Progenitor cell of endocrine pancreas (in vitro differentiated cells): Measurements from ENCODE around the gene FZD10. TPM values are rescaled to one million over a fixed set of nuclear protein-coding genes. Genes with fewer than 3 reads are reported as not detected.

Experiments used
- DNase-seq: peaks from one replicate; pipeline ENCODE4 v3.0.0; 2021; ENCODE audit warnings: low spot score; ENCODE audit not compliant: unreplicated experiment
- H3K27ac Mint-ChIP-seq: 2 replicates; pipeline ENCODE4 v1.8.0; 2021; ENCODE audit warnings: mild to moderate bottlenecking, moderate library complexity, mixed read lengths
- H3K27me3 Mint-ChIP-seq: 2 replicates; pipeline ENCODE4 v1.8.0; 2021; ENCODE audit warnings: mixed read lengths
- H3K36me3 Mint-ChIP-seq: 2 replicates; pipeline ENCODE4 v1.8.0; 2022; ENCODE audit warnings: mixed read lengths; ENCODE audit not compliant: insufficient read depth
- H3K4me1 Mint-ChIP-seq: 2 replicates; pipeline ENCODE4 v1.8.0; 2021; ENCODE audit warnings: low read depth, mixed read lengths
- H3K4me3 Mint-ChIP-seq: 2 replicates; pipeline ENCODE4 v1.8.0; 2021; ENCODE audit warnings: low read depth, mild to moderate bottlenecking, moderate library complexity, mixed read lengths
- H3K9me3 Mint-ChIP-seq: 2 replicates; pipeline ENCODE4 v1.8.0; 2021; ENCODE audit warnings: low read depth, mixed read lengths
- total RNA-seq: library from RNA; stranded (reverse); gene quantifications from 2 replicates; pipeline ENCODE4 v1.2.1, GENCODE V29; 2021
- TF ChIP-seq, protein P1 (sequence below): fragments of 200-600 bp; sonication (generic); IDR thresholded peaks from one replicate; pipeline ENCODE4 v1.5.0; 2021; ENCODE audit warnings: antibody characterized with exemption, mild to moderate bottlenecking; ENCODE audit not compliant: unreplicated experiment

The FZD10 gene
- total RNA-seq, 1 donor from 2014 or later: 0.24 TPM

DNA sequence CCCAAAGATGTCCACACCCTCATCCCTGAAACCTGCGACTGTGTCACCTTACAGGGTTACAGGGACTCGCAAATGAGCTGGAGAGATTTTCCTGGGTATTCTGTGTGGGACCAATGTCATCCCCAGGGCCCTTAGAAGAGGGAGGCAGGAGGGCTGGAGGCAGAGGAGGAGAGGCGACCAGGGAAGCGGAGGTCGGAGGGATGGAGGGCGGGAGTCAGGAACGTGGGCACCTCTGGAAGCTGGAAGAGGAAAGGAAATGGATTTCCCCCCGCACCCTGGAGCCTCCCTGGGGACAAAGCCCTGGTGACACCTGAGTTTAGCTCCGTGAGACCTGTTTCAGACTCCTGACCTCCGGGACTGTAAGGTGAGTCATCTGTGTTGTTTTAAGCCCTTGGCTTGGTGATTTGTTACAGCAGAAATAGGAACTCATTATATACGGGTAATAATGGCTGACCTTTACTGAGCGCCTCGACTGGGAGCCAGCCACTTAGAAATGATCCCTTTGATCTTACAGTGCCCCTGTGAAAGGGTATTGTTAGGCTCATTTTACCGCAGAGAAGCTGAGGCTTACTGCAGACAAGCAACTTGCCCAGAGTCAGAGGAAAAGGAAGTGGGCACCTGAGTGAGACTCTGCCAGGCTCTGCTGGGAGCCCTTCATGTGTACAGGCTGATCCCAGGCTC lies 29.3 kb upstream of the FZD10 start:
- H3K9me3 Mint-ChIP-seq: no peaks in the 10 kb centered on the region
- H3K4me1 Mint-ChIP-seq: no peaks in the 10 kb centered on the region
- H3K27me3 Mint-ChIP-seq: peaks cover 79% of the 10 kb centered on the region
- H3K36me3 Mint-ChIP-seq: no peaks in the 10 kb centered on the region
- H3K27ac Mint-ChIP-seq: no peak overlapping the region
- no peak overlapping the region for H3K4me3 Mint-ChIP-seq
- TF ChIP-seq, protein P1, sequence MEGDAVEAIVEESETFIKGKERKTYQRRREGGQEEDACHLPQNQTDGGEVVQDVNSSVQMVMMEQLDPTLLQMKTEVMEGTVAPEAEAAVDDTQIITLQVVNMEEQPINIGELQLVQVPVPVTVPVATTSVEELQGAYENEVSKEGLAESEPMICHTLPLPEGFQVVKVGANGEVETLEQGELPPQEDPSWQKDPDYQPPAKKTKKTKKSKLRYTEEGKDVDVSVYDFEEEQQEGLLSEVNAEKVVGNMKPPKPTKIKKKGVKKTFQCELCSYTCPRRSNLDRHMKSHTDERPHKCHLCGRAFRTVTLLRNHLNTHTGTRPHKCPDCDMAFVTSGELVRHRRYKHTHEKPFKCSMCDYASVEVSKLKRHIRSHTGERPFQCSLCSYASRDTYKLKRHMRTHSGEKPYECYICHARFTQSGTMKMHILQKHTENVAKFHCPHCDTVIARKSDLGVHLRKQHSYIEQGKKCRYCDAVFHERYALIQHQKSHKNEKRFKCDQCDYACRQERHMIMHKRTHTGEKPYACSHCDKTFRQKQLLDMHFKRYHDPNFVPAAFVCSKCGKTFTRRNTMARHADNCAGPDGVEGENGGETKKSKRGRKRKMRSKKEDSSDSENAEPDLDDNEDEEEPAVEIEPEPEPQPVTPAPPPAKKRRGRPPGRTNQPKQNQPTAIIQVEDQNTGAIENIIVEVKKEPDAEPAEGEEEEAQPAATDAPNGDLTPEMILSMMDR: no peak
- DNase-seq: no peak

DNA sequence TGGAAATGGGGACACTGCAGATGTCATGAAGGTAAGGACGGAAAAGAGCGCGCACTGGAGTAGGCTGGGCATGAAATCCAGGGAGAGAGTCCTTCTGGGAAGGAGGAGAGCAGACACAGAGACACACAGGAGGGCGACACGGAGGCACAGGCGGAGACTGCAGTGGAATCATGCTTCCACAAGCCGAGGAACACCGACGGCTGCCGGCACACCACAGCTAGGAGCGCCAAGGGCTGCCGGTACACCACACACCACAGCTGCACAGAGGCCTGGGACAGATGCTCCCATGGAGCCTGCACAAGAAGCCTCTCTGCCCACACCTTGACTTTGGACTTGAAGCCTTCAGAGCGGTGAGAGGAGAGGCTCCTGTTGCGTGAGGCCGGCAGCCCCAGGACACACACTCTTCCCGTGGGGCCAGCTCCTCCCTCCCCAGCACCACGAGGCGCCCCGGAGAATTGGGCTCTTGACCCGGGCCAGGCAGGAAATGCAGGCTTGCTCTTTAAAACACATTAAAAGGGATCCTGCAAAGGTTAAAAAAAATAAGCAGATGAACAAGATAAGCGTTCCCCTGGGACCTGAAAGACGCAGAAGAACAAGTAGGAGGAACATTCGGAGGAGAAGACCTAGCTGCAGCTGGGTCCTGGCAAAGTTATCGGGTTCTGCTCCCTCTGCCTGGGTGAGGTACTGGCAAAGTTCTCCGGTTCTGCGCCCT lies 28.3 kb upstream of the FZD10 start:
- Mint-ChIP-seq H3K4me3 (no peak overlapping the region), H3K4me1 (no peaks in the 10 kb centered on the region), H3K27me3 (peaks cover 86% of the 10 kb centered on the region), H3K27ac (no peak overlapping the region), H3K36me3 (no peaks in the 10 kb centered on the region), H3K9me3 (no peaks in the 10 kb centered on the region)
- TF ChIP-seq, protein P1: no peak
- no peak for DNase-seq

DNA sequence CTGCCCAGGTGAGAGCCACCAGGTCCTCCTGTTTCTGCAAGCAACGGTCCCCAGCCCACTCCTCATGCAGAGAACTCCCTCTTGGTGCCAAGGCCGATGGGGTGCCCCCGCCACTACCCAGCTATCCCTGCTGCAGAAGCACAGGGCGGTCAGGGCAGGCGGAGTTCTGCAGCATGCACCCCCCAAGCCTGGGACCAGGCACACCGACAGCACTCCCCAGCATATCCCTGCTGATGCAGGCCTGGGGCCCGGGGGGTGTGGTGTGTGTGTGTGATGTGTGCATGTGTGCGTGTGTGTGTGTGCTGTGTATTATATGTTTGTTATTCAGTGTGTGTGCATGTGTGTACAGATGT lies 27.7 kb upstream of the FZD10 start:
- TF ChIP-seq, protein P1: no peak
- DNase-seq: no peak
- Mint-ChIP-seq H3K9me3 (no peaks in the 10 kb centered on the region), H3K4me3 (no peak overlapping the region), H3K27ac (no peak overlapping the region), H3K4me1 (no peaks in the 10 kb centered on the region), H3K36me3 (no peaks in the 10 kb centered on the region), H3K27me3 (peaks cover 84% of the 10 kb centered on the region)

DNA sequence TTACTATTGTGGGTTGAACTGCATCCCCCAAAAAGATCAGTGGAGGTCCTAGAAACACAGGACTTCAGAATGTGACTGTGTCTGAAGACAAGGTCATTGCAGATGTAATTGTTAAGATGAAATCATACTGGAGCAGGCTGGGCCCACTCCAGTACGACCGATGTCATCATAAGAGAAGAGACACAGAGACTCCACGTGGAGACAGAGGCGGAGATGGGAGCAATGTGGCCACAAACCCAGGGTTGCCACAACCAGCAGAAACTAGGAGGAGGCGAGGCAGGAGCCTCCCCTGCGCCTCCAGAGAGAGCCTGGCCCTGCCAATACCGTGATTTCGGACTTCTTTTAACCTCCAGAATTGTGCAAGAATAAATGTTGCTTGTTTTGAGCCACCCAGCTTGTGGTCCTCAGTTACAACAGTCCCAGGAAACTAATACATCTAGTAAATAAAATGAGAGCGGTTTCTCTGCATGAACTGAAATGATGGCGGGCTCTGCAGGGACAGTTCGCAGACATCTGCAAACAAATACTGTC lies 25.7 kb upstream of the FZD10 start:
- H3K9me3 Mint-ChIP-seq: no peaks in the 10 kb centered on the region
- DNase-seq: no peak
- no peak overlapping the region for H3K4me3 Mint-ChIP-seq
- TF ChIP-seq, protein P1: no peak
- H3K27ac Mint-ChIP-seq: no peak overlapping the region
- no peaks in the 10 kb centered on the region for H3K36me3 Mint-ChIP-seq
- peaks cover 92% of the 10 kb centered on the region for H3K27me3 Mint-ChIP-seq
- H3K4me1 Mint-ChIP-seq: no peaks in the 10 kb centered on the region

DNA sequence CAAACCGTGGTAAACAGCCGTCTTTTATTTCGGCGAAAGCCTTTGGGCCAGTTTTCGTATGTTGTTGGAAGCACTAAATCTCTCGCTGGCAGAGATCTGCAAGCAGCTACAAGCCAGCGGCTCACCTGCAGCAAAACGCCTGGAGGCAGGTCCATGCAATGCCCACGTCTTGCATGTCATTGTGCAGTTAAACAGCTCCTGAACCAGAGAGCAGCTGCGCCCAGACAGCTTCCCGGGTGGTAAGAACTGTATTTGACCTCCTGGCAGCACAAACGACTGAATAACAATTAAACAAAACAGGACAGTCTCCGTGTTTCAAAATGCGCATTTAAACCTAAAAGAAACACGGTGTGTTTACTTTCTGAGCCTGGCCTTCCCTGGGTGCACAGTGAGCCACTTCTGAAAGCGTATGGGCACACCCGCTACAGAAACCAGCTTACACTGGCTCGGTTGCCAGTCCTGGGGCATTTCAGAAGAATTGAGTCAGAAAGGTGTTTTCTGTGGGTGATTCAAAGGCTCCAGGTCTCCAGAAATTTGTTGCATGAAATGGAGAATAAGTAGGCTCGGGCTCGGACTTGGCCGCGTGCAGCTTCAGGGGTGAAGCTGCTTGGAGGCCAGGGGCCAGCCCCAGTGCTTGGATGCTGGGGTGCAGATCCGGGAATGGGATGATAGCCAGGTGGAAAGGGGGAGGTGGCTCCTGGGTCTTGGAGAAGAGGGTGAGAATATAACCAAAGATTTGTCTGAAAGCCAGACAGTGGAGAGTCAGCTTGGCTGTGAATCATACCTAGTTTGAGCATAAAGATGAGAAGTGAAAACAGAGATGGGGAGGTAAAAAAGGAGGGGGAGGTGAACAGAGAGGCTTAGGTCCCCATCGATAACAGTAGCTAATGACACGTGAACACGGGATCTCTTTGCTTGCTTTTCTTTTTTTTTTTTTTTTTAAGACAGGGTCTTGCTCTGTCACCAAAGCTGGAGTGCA lies 24.9 kb upstream of the FZD10 start:
- TF ChIP-seq, protein P1: no peak
- no peaks in the 10 kb centered on the region for H3K4me1 Mint-ChIP-seq
- DNase-seq: no peak
- H3K9me3 Mint-ChIP-seq: no peaks in the 10 kb centered on the region
- H3K4me3 Mint-ChIP-seq: no peak overlapping the region
- H3K27me3 Mint-ChIP-seq: peaks cover 94% of the 10 kb centered on the region
- no peaks in the 10 kb centered on the region for H3K36me3 Mint-ChIP-seq
- H3K27ac Mint-ChIP-seq: no peak overlapping the region
